ENCODE data around the gene RAD51B.

Gene RAD51B

GRCh38 chr14:68471964-68472508 is 652.5 kb downstream of the RAD51B start:
- DNase-seq (ENCODE audit: low read depth in 3 of 3, low spot score in 1 of 3): no peak

- no peak for DNase-seq (ENCODE audit: low read depth in 3 of 3, low spot score in 1 of 3)
Observed at GRCh38 chr14:68473069-68473468, 653.5 kb downstream of the RAD51B start.

- no peak for DNase-seq (ENCODE audit: low read depth in 3 of 3, low spot score in 1 of 3)
Observed at GRCh38 chr14:68473794-68474193, 654.2 kb downstream of the RAD51B start.

GRCh38 chr14:68474741-68475140 is 655.2 kb downstream of the RAD51B start:
- DNase-seq (ENCODE audit: low read depth in 3 of 3, low spot score in 1 of 3): no peak

- no peak for DNase-seq (ENCODE audit: low read depth in 3 of 3, low spot score in 1 of 3)
Observed at GRCh38 chr14:68475802-68476201, 656.2 kb downstream of the RAD51B start.

- DNase-seq (ENCODE audit: low read depth in 3 of 3, low spot score in 1 of 3): no peak
Observed at GRCh38 chr14:68476212-68477109, 656.9 kb downstream of the RAD51B start.

- DNase-seq (ENCODE audit: low read depth in 3 of 3, low spot score in 1 of 3): no peak
Observed at GRCh38 chr14:68477110-68477455, 657.5 kb downstream of the RAD51B start.

- DNase-seq (ENCODE audit: low read depth in 3 of 3, low spot score in 1 of 3): no peak
Observed at GRCh38 chr14:68477461-68478085, 658.0 kb downstream of the RAD51B start.

GRCh38 chr14:68479247-68479646 is 659.7 kb downstream of the RAD51B start:
- no peak for DNase-seq (ENCODE audit: low read depth in 3 of 3, low spot score in 1 of 3)

- DNase-seq (ENCODE audit: low read depth in 3 of 3, low spot score in 1 of 3): no peak
Observed at GRCh38 chr14:68482018-68482417, 662.4 kb downstream of the RAD51B start.

- no peak for DNase-seq (ENCODE audit: low read depth in 3 of 3, low spot score in 1 of 3)
Observed at GRCh38 chr14:68482772-68483395, 663.3 kb downstream of the RAD51B start.

GRCh38 chr14:68486033-68486732 is 666.6 kb downstream of the RAD51B start:
- no peak for DNase-seq (ENCODE audit: low read depth in 3 of 3, low spot score in 1 of 3)

- no peak for DNase-seq (ENCODE audit: low read depth in 3 of 3, low spot score in 1 of 3)
Observed at GRCh38 chr14:68486809-68487208, 667.2 kb downstream of the RAD51B start.

GRCh38 chr14:68487805-68488590 is 668.4 kb downstream of the RAD51B start:
- no peak for DNase-seq (ENCODE audit: low read depth in 3 of 3, low spot score in 1 of 3)

- DNase-seq (ENCODE audit: low read depth in 3 of 3, low spot score in 1 of 3): no peak
Observed at GRCh38 chr14:68491793-68492192, 672.2 kb downstream of the RAD51B start.

- DNase-seq (ENCODE audit: low read depth in 3 of 3, low spot score in 1 of 3): no peak
Observed at GRCh38 chr14:68492381-68493151, 673.0 kb downstream of the RAD51B start.

- no peak for DNase-seq (ENCODE audit: low read depth in 3 of 3, low spot score in 1 of 3)
Observed at GRCh38 chr14:68493152-68493911, 673.8 kb downstream of the RAD51B start.

- DNase-seq (ENCODE audit: low read depth in 3 of 3, low spot score in 1 of 3): no peak
Observed at GRCh38 chr14:68495101-68496039, 675.8 kb downstream of the RAD51B start.

All from stimulated activated CD4-positive, alpha-beta T cell treated with anti-CD3 and anti-CD28 coated beads, TNF-alpha, amount 100 ng/mL, for 1 hour (primary cell).